ENCODE data around the gene KCNMB3.
"Not testable (repeated sequence)": the region's sequence is repeated elsewhere in the genome, so short reads cannot be mapped to it uniquely, and the experiment has no call there.

GRCh38 chr3:179240299-179240698 is 10.6 kb downstream of the KCNMB3 start:
- not testable (repeated sequence) for TF ChIP-seq CTCF, EZH2phosphoT487 (IDR thresholded peaks at IDR 0.05; ENCODE audit: low read length)
